ENCODE data around the gene ZFAND2B.

Gene ZFAND2B

DNA sequence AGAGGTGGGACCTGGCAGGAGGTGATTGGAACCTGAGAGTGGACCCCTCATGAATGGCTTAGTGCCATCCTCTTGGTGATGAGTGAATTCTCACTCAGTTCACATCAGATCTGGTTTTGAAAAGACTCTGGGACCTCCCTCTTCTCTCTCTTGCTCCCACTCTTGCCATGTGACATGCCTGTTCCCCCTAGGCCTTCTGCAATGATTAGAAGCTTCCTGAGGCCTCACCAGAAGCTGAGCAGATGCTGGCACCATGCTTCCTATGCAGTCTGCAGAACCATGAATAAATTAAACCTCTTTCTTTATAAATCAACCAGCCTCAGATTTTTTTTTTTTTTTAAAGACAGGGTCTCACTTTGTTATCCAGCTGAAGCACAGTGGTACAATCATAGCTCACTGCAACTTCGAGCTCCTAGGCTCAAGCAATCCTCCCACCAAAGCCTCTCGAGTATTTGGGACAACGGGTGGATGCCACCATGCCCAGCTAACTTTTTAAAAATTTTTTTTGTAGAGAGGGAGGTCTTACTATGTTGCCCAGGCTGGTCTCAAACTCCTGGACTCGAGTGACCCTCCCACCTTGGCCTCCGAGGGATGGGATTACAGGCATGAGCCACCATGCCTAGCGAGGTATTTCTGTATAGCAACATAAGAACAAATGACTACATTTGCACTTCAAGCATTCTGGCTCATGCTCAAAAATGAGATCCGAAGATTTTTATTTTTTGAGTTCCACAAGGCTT is 2.0 kb upstream of the ZFAND2B start:
- DNase-seq = no peak

GRCh38 chr2:219205165-219205538 is 1.4 kb upstream of the ZFAND2B start:
- DNase-seq = no peak

DNA sequence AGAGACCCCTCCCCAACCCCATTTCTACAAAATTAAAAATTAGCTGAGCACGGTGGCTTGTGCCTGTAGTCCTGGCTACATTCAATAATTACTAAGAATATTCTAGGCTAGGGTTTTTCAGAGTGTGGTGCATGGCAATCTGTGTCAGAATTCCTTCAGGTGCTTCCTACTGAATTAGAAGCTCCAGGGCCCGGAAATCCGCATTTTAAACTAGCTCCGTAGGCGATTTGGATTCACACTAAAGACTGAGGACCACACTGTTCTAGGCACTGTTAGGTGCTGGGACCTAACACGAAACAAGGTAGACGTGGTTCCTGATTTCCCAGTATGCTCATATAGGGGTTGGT is 628 bp upstream of the ZFAND2B start:
- no peak for DNase-seq

DNA sequence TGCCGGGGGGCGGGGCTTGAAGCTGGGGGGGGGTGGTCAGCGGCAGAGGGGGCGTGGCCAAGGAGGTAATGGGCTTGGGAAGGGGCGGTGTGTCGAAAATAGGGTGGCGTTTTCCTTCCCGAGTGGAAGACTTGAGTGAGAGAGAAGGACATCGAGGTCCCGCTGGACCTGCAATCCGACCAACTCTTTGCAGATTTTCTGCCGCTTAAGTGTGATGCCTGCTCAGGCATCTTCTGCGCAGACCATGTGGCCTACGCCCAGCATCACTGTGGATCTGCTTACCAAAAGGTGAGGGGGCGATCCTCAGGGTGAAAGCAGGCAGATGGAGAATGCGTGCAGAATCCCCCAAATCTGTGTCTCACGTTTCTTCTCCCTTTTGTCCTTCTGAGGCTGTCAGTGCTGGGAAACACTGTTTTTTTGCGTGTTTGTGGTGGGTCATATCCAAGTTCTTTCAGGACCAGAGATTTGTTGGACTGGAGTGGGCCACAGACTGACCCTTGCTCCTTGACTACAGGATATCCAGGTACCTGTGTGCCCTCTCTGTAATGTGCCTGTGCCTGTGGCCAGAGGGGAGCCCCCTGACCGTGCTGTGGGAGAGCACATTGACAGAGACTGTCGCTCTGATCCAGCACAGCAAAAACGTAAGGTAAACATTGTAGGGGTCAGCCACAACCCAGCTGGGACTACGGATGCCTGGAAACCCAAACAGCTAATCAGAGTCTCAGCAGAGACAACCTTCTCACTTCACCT is 727 bp downstream of the ZFAND2B start:
- no peak for DNase-seq

GRCh38 chr2:219207884-219208740 is 1.5 kb downstream of the ZFAND2B start:
- DNase-seq = no peak

DNA sequence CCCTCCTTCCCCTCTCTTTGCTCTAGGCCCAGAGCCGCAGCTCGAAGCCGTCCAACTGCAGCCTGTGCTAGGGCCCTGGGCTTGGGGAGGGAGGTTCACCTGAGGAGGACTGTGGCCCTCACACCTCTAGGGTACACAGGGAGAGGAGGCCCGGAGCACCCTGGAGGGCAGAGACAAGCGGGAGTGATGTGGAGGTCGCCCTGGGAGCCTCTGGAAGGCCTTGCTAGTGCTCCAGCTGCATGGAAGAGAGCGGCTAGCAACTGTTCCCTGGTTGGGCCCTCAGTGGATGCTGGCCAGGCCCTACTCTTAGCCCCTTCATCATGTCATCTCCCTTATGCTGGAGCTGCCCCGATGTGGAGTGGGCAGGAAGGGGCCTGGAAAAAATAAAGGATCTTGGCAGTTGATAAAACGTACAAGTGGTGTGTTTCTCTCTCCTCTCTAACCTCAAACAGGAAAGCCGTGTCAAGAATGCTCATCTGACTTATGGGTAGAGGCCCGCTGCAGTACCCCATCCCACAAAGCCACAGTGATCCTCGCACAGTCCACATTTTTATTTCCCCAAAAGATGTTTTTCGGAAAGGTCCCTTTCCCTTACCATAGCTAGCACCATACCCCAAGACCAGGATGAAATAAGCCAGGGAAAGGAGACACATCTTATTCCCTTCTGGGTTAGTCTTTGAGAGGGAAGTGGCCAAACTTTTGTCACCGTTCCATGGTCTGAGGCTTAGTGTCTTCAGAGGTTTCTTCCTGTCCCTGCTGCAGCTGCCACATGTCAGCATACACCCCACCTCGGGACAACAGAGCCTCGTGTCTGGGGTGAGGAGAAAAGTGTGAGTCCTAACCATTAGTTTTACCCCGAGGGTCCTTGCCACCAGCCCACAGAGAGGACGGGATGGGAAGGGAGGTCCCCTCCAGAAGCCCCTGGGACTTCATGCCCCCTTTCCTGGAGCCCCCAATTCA is 2.9 kb downstream of the ZFAND2B start:
- DNase-seq = no peak

- no peak for DNase-seq
Observed at GRCh38 chr2:219210196-219210885, 3.8 kb downstream of the ZFAND2B start.

DNA sequence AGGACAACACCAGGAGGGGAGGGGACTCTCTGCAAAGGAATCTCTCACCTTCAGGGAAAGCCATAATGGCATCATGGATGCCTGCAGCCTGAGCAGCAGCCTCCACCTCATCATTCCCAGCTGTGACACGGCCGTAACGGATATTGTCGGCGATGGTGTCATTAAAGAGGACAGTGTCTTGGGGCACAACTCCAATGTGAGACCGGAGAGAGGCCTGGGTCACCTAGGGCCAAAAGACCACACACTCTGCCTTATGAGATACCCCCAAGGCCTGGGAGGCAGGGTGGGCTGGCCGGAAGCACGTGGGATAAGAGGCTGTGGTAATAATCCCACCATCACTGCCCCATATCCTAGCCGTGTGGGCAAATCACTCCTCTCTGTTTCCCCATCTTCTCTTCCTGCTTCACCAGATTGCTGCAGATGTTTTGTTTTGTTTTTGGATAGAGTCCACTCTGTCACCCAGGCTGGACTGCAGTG is 4.3 kb downstream of the ZFAND2B start:
- no peak for DNase-seq

GRCh38 chr2:219213026-219213415 is 6.4 kb downstream of the ZFAND2B start:
- DNase-seq = no peak

GRCh38 chr2:219213486-219214071 is 7.0 kb downstream of the ZFAND2B start:
- DNase-seq = no peak

DNA sequence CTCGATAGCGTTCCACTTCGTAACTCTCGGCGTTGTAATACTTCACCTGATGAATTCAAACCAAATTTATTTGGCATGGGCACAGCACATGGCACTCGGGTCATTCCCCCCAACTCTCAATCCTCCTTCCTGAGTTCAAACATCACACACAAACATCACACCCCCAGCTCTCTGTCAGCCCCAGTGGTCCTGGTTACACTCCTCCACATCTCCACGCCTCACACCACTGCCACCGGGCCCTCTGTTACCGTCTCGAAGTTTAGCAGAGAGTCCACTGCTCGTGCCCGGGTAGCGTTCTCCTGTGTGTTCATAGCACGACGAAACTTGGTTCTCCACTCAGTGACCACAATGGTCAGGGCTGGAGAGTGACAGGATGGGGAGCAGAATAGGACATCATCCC is 7.6 kb downstream of the ZFAND2B start:
- no peak for DNase-seq

GRCh38 chr2:219214786-219215185 is 8.2 kb downstream of the ZFAND2B start:
- DNase-seq = no peak

GRCh38 chr2:219215871-219216534 is 9.4 kb downstream of the ZFAND2B start:
- no peak for DNase-seq

DNA sequence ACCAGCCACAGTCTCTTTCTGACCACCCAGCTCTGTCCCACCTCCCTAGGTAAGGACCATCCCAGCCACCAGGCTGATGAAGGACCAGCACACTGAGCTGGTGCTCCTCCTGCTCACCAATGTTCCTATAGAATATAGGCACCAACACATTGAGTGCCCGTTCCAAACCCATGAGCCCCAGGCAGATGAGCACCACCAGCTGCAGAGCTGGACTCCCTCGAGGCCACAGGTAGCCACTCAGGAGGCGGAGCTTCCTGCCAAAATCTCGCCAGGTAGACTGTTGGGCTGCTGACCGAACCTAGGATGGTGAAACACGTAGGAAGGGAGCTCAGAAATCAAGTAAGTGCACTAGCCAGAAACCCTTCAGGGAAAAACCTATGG is 9.9 kb downstream of the ZFAND2B start:
- no peak for DNase-seq

DNA sequence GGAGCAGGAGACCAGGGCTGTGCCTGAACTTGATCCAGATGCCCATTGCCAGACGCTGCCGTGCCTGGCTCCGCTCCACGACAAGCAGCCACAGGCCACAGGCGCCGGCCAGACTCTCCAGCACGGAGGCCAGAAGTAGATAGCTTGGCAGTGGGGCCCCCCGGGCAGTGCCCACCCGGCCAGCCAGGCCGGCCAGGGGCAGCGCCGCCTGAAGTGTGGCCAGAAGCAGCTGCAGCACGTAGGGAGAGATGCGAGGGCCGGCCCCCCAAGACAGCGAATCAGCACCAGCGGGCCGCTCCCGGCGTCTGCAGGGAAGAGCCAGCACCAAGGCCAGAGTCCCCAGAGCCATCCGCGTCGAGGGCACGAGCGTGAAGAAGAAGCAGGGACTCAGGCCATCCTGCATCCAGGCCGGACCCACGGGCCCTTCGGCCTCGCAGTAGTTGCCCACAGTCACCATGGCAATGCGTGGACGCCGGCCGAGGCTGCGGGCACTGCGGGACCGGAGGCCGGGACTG is 11.7 kb downstream of the ZFAND2B start:
- peak; percentile 75 for DNase-seq

- DNase-seq = peak; percentile 98
Observed at GRCh38 chr2:219218732-219219701, 12.4 kb downstream of the ZFAND2B start, which contains the start of gene ABCB6. TSS of gene ABCB6 (minus strand) at chr2:219218958. CDS start at chr2:219218673, 285 bp downstream.

- no peak for DNase-seq
Observed at GRCh38 chr2:219219784-219220532, 13.4 kb downstream of the ZFAND2B start.

- no peak for DNase-seq
Observed at GRCh38 chr2:219220652-219221402, 14.2 kb downstream of the ZFAND2B start.
